ENCODE measurements around the gene TSPAN11.
"Not testable (repeated sequence)": the region's sequence is repeated elsewhere in the genome, so short reads cannot be mapped to it uniquely, and the experiment has no call there.

Gene TSPAN11

GRCh38 chr12:31005256-31005943, 78.9 kb downstream of the TSPAN11 start:
- DNase-seq: no peak

- no peak for DNase-seq
Observed at GRCh38 chr12:31005944-31006361, 79.4 kb downstream of the TSPAN11 start.

- DNase-seq: no peak
Observed at GRCh38 chr12:31006416-31007152, 80.0 kb downstream of the TSPAN11 start.

GRCh38 chr12:31007153-31007495, 80.6 kb downstream of the TSPAN11 start:
- DNase-seq: no peak

GRCh38 chr12:31007636-31008175, 81.2 kb downstream of the TSPAN11 start:
- peak in 1 of 2 experiments; percentile 12 for DNase-seq

- peak; percentile 79 to 84 for DNase-seq
Observed at GRCh38 chr12:31008241-31008761, 81.8 kb downstream of the TSPAN11 start.

GRCh38 chr12:31008961-31009840, 82.7 kb downstream of the TSPAN11 start:
- peak; percentile 91 to 96 for DNase-seq

- no peak for DNase-seq
Observed at GRCh38 chr12:31009976-31010375, 83.4 kb downstream of the TSPAN11 start.

GRCh38 chr12:31011336-31011735, 84.8 kb downstream of the TSPAN11 start:
- no peak for DNase-seq

- no peak for DNase-seq
Observed at GRCh38 chr12:31011746-31012566, 85.4 kb downstream of the TSPAN11 start.

GRCh38 chr12:31012567-31012891, 86.0 kb downstream of the TSPAN11 start:
- DNase-seq: not testable (repeated sequence)

- DNase-seq: no peak
Observed at GRCh38 chr12:31015215-31015614, 88.7 kb downstream of the TSPAN11 start.

- no peak for DNase-seq
Observed at GRCh38 chr12:31016057-31016456, 89.5 kb downstream of the TSPAN11 start.

- no peak for DNase-seq
Observed at GRCh38 chr12:31017535-31017934, 91.0 kb downstream of the TSPAN11 start.

GRCh38 chr12:31018106-31018789, 91.7 kb downstream of the TSPAN11 start:
- no peak for DNase-seq

- no peak for DNase-seq
Observed at GRCh38 chr12:31018790-31019505, 92.4 kb downstream of the TSPAN11 start.

- DNase-seq: no peak
Observed at GRCh38 chr12:31019561-31019960, 93.0 kb downstream of the TSPAN11 start.

GRCh38 chr12:31019976-31020375, 93.4 kb downstream of the TSPAN11 start:
- DNase-seq: no peak

GRCh38 chr12:31020385-31021166, 94.0 kb downstream of the TSPAN11 start:
- DNase-seq: no peak

GRCh38 chr12:31021181-31021580, 94.6 kb downstream of the TSPAN11 start:
- DNase-seq: no peak

All from NCI-H524 (cell line).